B cell (primary cell): Measurements from ENCODE around the gene SPAG7. TPM values are rescaled to one million over a fixed set of nuclear protein-coding genes. Genes with fewer than 3 reads are reported as not detected.

ENCODE experiments used
- ATAC-seq: fragments of 200-7000 bp; cut with Tn5 transposase; one replicate; pipeline ENCODE4 v1.10.0; 2021; ENCODE audit warnings: low read depth, mild to moderate bottlenecking, moderate number of reproducible peaks, moderate library complexity
- CTCF ChIA-PET: fragments of 350-600 bp; sonication (Branson Sonifier 250); formaldehyde crosslinking; loops from one replicate; lab custom pipeline; 2021; ENCODE audit warnings: antibody characterized with exemption, inconsistent platforms; lab: Charles Lee
- POLR2A ChIA-PET: fragments of 350-600 bp; sonication (Branson Sonifier 250); formaldehyde crosslinking; loops from one replicate; lab custom pipeline; 2021; ENCODE audit warnings: antibody characterized with exemption; lab: Charles Lee
- DNase-seq: peaks from one replicate; pipeline ENCODE4 v3.0.0; 2013
- H2AFZ ChIP-seq: 2 replicates; pipeline ENCODE4 v1.6.1; 2012; ENCODE audit warnings: mild to moderate bottlenecking, low read depth, low read length; ENCODE audit not compliant: insufficient read depth, poor library complexity, severe bottlenecking
- H3K27ac ChIP-seq, 2 donors: 1 replicate in 1 of 2; 2 replicates in 1 of 2; pipeline ENCODE4 v1.5.1; 2012 to 2013; ENCODE audit warnings: low read length in 2 of 2, mild to moderate bottlenecking in 2 of 2, moderate library complexity in 1 of 2
- H3K27me3 ChIP-seq, 4 experiments: fragments of 200-600 bp in 1 of 4; sonication (generic) in 1 of 4; replicated peaks in 1 of 4; 1 replicate in 2 of 4; 2 replicates in 2 of 4; pipeline versions ENCODE4 v1.6.1 to v1.7.0; 2013 to 2016; ENCODE audit warnings: low read length in 3 of 4, mild to moderate bottlenecking in 2 of 4, mixed read lengths in 1 of 4, moderate library complexity in 1 of 4; ENCODE audit not compliant: insufficient read depth in 4 of 4, control insufficient read depth in 3 of 4; ENCODE audit errors: control extremely low read depth in 1 of 4
- H3K36me3 ChIP-seq, 2 experiments: replicated peaks in 1 of 2; 1 replicate in 1 of 2; 2 replicates in 1 of 2; pipeline versions ENCODE4 v1.6.1 to v1.7.1; 2013; ENCODE audit warnings: low read length in 1 of 2; ENCODE audit not compliant: insufficient read depth in 2 of 2, control insufficient read depth in 1 of 2; ENCODE audit errors: control extremely low read depth in 1 of 2, extremely low read depth in 1 of 2
- H3K4me1 ChIP-seq, 2 donors: fragments of 200-600 bp in 1 of 2; sonication (generic) in 1 of 2; 1 replicate in 1 of 2; 2 replicates in 1 of 2; pipeline versions ENCODE4 v1.5.1 to v1.6.1; 2013 to 2017; ENCODE audit warnings: low read length in 2 of 2; ENCODE audit not compliant: control insufficient read depth in 2 of 2, insufficient read depth in 2 of 2
- H3K4me2 ChIP-seq: replicated peaks from 2 replicates; pipeline ENCODE3; 2012; ENCODE audit warnings: mild to moderate bottlenecking, low read depth, low read length; ENCODE audit not compliant: poor library complexity, severe bottlenecking
- H3K4me3 ChIP-seq, 5 experiments: fragments of 200-600 bp in 1 of 5; sonication (generic) in 1 of 5; 1 replicate in 3 of 5; 2 replicates in 2 of 5; pipeline versions ENCODE4 v1.5.1 to v1.7.0; 2011 to 2016; ENCODE audit warnings: low read length in 4 of 5, mild to moderate bottlenecking in 4 of 5, low read depth in 2 of 5, control low read depth in 1 of 5, moderate library complexity in 1 of 5; ENCODE audit not compliant: insufficient read depth in 1 of 5; ENCODE audit errors: control extremely low read depth in 1 of 5, extremely low read depth in 1 of 5
- H3K79me2 ChIP-seq: fragments of 200-600 bp; sonication (generic); one replicate; pipeline ENCODE4 v1.6.0; 2016; ENCODE audit warnings: low read length; ENCODE audit not compliant: control insufficient read depth, insufficient read depth
- H3K9ac ChIP-seq: fragments of 200-600 bp; sonication (generic); 2 replicates; pipeline ENCODE4 v1.6.1; 2017; ENCODE audit warnings: mild to moderate bottlenecking, low read length, moderate library complexity
- H3K9me3 ChIP-seq, 3 donors: one replicate each; pipeline versions ENCODE4 v1.6.1 to v1.7.1; 2013; ENCODE audit warnings: low read length in 2 of 3; ENCODE audit not compliant: control insufficient read depth in 2 of 3, insufficient read depth in 1 of 3; ENCODE audit errors: control extremely low read depth in 1 of 3
- H4K20me1 ChIP-seq: 2 replicates; pipeline ENCODE4 v1.6.0; 2012; ENCODE audit warnings: mild to moderate bottlenecking, low read length; ENCODE audit not compliant: insufficient read depth, control insufficient read depth, poor library complexity, severe bottlenecking
- H3K27ac Mint-ChIP-seq: one replicate; pipeline ENCODE4 v1.8.0; 2021; ENCODE audit warnings: mixed read lengths
- H3K27me3 Mint-ChIP-seq: one replicate; pipeline ENCODE4 v1.8.0; 2021; ENCODE audit warnings: mixed read lengths
- H3K4me1 Mint-ChIP-seq: one replicate; pipeline ENCODE4 v1.8.0; 2021; ENCODE audit warnings: mixed read lengths
- H3K4me3 Mint-ChIP-seq: one replicate; pipeline ENCODE4 v1.8.0; 2021; ENCODE audit warnings: mixed read lengths
- H3K9me3 Mint-ChIP-seq: one replicate; pipeline ENCODE4 v1.8.0; 2022; ENCODE audit warnings: mixed read lengths; ENCODE audit not compliant: insufficient read depth
- EZH2 ChIP-seq: IDR thresholded peaks from 2 replicates; pipeline ENCODE4 v1.6.1; 2012; ENCODE audit warnings: borderline replicate concordance, low read depth, mild to moderate bottlenecking, moderate library complexity, low read length; ENCODE audit not compliant: insufficient read depth, poor library complexity, severe bottlenecking
- WGBS: methylation state at CpG from one replicate; pipeline ENCODE4 v1.1.5; 2013; ENCODE audit warnings: missing lambda C conversion rate; ENCODE audit not compliant: insufficient coverage; 5-methylcytosine and 5-hydroxymethylcytosine counted together
- intact Hi-C: fragments of 100-400 bp; cut with micrococcal nuclease; formaldehyde crosslinking; loops from one replicate; pipeline ENCODE4 v1.10.0; 2022
- polyA plus RNA-seq: library from polyadenylated mRNA; depleted of rRNA; stranded (reverse); fragments of >200 nt; gene quantifications from 2 replicates; pipeline ENCODE4 v1.2.3, GENCODE V29; 2012
- total RNA-seq, 2 donors: library from RNA; stranded (reverse); fragments of 120-200 nt in 1 of 2; gene quantifications; 1 replicate in 1 of 2; 2 replicates in 1 of 2; pipeline versions ENCODE4 v1.2.3 to v1.2.4, GENCODE V29; 2013 to 2022
- TF ChIP-seq, protein P1 (sequence below): fragments of 200-600 bp; IDR thresholded peaks from one replicate; pipeline ENCODE4 v1.8.0; 2022; ENCODE audit warnings: antibody characterized with exemption, mild to moderate bottlenecking

The SPAG7 gene
- total and polyA plus RNA-seq, 2 donors (not counting 1 experiment from before 2014, with no cell fraction given), result 43.4 to 52.5 TPM

DNA sequence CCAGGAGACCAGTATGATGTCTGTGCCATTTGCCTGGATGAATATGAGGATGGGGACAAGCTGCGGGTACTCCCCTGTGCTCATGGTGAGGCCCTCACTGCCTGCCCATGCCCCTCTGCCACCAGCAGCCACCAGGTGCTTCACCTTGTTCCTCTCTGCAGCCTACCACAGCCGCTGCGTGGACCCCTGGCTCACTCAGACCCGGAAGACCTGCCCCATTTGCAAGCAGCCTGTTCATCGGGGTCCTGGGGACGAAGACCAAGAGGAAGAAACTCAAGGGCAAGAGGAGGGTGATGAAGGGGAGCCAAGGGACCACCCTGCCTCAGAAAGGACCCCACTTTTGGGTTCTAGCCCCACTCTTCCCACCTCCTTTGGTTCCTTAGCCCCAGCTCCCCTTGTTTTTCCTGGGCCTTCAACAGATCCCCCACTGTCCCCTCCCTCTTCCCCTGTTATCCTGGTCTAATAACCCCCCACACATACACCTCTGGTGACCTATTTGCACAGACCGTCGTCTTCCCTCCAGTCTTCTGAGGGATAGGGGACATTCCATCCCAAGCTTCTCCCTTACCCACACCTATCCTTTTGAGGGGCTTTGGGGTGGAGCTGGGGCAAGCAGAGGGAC lies 23.0 kb downstream of the SPAG7 start:
- intact Hi-C loops, result loop anchor here (5.0 to 10.0 kb wide), 6 partner anchors 73 to 982 kb away; partner anchors contain the start of genes ATP2A3, MED11, PLD2 and ZNF594
- CTCF ChIA-PET, result interaction anchor here (0.7 to 1.3 kb wide), 2 partner anchors 22 to 107 kb away, joined by 3 read pairs; partner anchors contain the start of gene SPAG7
- Histone ChIP-seq H3K4me2 (peak overlapping the region; percentile 98), H3K79me2 (peaks cover 72% of the 10 kb centered on the region), H3K36me3 (peaks cover 0 to 44% of the 10 kb centered on the region in 2 experiments), H3K9ac (peak overlapping the region; percentile 38), H2AFZ (no peak overlapping the region), H4K20me1 (peaks cover 43% of the 10 kb centered on the region), H3K9me3 (no peaks in the 10 kb centered on the region), H3K4me3 (peak overlapping the region in 4 of 5 experiments; percentile 16 to 40 (median 24)), H3K27me3 (no peaks in the 10 kb centered on the region), H3K27ac (peak overlapping the region; percentile 30 to 93), H3K4me1 (peaks cover 60 to 66% of the 10 kb centered on the region in 2 donors)
- 0% methylated on average over 1 of the region's 8 CpGs for WGBS
- peaks cover 66% of the 10 kb centered on the region for H3K4me1 Mint-ChIP-seq
- DNase-seq (no peak), ATAC-seq (no peak)
- TF ChIP-seq EZH2, result no peak
- TF ChIP-seq, protein P1, sequence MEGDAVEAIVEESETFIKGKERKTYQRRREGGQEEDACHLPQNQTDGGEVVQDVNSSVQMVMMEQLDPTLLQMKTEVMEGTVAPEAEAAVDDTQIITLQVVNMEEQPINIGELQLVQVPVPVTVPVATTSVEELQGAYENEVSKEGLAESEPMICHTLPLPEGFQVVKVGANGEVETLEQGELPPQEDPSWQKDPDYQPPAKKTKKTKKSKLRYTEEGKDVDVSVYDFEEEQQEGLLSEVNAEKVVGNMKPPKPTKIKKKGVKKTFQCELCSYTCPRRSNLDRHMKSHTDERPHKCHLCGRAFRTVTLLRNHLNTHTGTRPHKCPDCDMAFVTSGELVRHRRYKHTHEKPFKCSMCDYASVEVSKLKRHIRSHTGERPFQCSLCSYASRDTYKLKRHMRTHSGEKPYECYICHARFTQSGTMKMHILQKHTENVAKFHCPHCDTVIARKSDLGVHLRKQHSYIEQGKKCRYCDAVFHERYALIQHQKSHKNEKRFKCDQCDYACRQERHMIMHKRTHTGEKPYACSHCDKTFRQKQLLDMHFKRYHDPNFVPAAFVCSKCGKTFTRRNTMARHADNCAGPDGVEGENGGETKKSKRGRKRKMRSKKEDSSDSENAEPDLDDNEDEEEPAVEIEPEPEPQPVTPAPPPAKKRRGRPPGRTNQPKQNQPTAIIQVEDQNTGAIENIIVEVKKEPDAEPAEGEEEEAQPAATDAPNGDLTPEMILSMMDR, result no peak
- peak overlapping the region; percentile 89 for H3K27ac Mint-ChIP-seq
- H3K9me3 Mint-ChIP-seq, result no peaks in the 10 kb centered on the region
- peak overlapping the region; percentile 86 for H3K4me3 Mint-ChIP-seq
- no peaks in the 10 kb centered on the region for H3K27me3 Mint-ChIP-seq
- POLR2A ChIA-PET, result interaction anchor here (1.0 to 2.7 kb wide), 2 partner anchors 23 to 36 kb away, joined by 3 to 9 read pairs; partner anchors contain the start of gene SPAG7

DNA sequence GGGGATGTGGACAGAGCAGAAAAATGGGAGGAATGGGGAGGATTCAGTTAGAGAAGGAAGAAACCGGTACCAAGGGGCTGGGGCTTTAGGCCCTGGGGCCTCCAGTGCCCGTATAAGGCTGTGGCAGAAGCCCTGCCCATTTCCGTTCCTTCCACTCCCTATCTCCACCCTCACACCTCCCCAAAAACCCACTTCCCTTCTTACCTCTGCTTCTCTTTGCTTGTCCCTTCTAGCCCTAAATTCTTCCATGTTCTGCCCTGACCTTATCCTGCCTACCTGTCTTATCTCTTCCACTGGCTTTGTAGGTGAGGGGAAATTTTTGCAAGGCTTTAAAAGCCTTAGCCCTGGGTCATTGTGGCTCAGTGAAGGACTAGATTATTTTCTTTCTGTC lies 23.5 kb downstream of the SPAG7 start:
- H3K9ac ChIP-seq, result peak overlapping the region; percentile 38
- Mint-ChIP-seq H3K27me3 (no peaks in the 10 kb centered on the region), H3K9me3 (no peaks in the 10 kb centered on the region), H3K27ac (peak overlapping the region; percentile 89), H3K4me1 (peaks cover 67% of the 10 kb centered on the region), H3K4me3 (peak overlapping the region; percentile 86)
- no peaks in the 10 kb centered on the region for H3K27me3 ChIP-seq
- no peak overlapping the region for H2AFZ ChIP-seq
- intact Hi-C loops, result loop anchor here (5.0 to 10.0 kb wide), 3 partner anchors 137 to 301 kb away; partner anchors contain the start of genes PLD2 and ZNF594
- no peaks in the 10 kb centered on the region for H3K9me3 ChIP-seq
- H3K4me3 ChIP-seq, result peak overlapping the region in 4 of 5 experiments; percentile 2 to 40 (median 18)
- peaks cover 43% of the 10 kb centered on the region for H4K20me1 ChIP-seq
- POLR2A ChIA-PET, result interaction anchor here (2.7 kb wide), 1 partner anchor 23 kb away, joined by 9 read pairs; the partner anchor contains the start of gene SPAG7
- H3K4me1 ChIP-seq, result peaks cover 62 to 71% of the 10 kb centered on the region in 2 donors
- H3K79me2 ChIP-seq, result peaks cover 77% of the 10 kb centered on the region
- 14% methylated on average over 2 of the region's 3 CpGs for WGBS
- H3K36me3 ChIP-seq, result peaks cover 0 to 44% of the 10 kb centered on the region in 2 experiments
- peak overlapping the region; percentile 98 for H3K4me2 ChIP-seq
- DNase-seq (peak; percentile 67), ATAC-seq (no peak)
- CTCF ChIA-PET, result interaction anchor here (0.7 kb wide), 1 partner anchor 107 kb away, joined by 3 read pairs; no protein-coding TSS in a partner anchor
- H3K27ac ChIP-seq, result peak overlapping the region; percentile 30 to 93
- TF ChIP-seq, protein P1, result no peak
- no peak for TF ChIP-seq EZH2
